Measurements from ENCODE around the gene THSD7A. TPM values are rescaled to one million over a fixed set of nuclear protein-coding genes. Genes with fewer than 3 reads are reported as not detected.

Gene THSD7A
- total RNA-seq, 2 experiments from 2014 or later, result not detected

DNA sequence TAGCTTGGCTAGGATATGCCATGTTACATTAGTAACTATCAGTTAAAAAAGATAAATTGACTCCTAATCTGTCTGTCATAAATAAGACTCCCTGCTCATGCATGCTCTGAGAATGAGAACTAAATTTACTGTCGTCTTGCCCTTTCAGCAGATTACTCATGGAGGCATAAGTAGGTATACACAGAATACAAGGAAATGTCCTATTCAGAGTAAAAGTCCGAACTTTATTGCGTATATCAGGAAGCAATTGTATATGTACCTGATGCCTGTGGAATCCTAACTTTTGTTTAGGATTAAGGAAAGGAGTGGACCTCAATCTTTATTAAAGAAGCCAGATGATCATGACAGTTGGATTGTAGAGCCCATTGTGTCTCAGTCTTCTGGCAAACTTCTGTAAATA, 118.6 kb downstream of the THSD7A start:
- H3K27ac Mint-ChIP-seq, result no peak overlapping the region
- H3K36me3 Mint-ChIP-seq, result no peaks in the 10 kb centered on the region
- no peak overlapping the region for H3K4me3 Mint-ChIP-seq
- no peaks in the 10 kb centered on the region for H3K27me3 Mint-ChIP-seq
- no peak for DNase-seq
- no peaks in the 10 kb centered on the region for H3K4me1 Mint-ChIP-seq
- no peaks in the 10 kb centered on the region for H3K9me3 Mint-ChIP-seq

DNA sequence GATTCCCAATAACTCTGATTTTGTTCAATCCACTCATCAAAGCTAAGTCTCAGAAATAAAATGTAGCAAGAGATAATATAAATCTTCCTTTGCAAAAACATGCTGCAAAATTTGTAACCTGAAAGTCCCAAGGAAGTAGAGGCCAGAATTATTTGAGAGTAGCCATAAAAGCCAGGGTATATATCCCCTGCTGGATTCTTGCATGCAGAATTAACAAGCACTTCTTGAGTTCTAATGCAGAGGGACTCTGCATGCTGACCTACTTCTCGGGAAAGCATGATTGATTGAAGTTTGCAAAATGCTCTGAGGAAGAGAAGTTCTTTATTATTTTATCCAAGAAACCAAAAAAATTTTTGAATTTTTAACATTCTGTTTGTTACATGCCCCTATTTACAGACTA, 121.6 kb downstream of the THSD7A start:
- no peaks in the 10 kb centered on the region for H3K36me3 Mint-ChIP-seq

DNA sequence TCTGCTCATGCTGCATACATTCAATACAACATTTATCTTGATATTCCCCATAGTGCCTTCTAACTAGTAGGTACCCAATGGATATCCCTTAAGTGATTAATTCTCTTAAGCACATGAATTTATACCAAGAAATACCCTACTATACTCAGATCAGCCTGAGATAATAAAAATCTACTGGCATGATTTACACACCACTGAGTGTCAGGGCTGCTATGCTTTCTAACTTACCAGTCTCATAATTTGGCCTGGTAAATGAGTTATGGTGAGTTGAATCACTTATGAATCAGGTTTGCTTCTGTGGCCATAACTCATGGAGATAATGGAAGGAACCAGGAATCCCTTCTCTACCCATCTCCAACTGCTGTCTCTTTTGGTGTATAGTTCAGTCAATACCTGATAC, 122.8 kb downstream of the THSD7A start:
- DNase-seq, result no peak
- Mint-ChIP-seq H3K9me3 (no peaks in the 10 kb centered on the region), H3K4me1 (no peaks in the 10 kb centered on the region), H3K4me3 (no peak overlapping the region), H3K36me3 (no peaks in the 10 kb centered on the region), H3K27me3 (no peaks in the 10 kb centered on the region), H3K27ac (no peak overlapping the region)

More for the DNA sequence above, 121.6 kb downstream of the THSD7A start:
- Mint-ChIP-seq H3K27ac (no peak overlapping the region), H3K27me3 (no peaks in the 10 kb centered on the region), H3K4me1 (no peaks in the 10 kb centered on the region), H3K9me3 (no peaks in the 10 kb centered on the region), H3K4me3 (no peak overlapping the region)
- DNase-seq, result no peak

DNA sequence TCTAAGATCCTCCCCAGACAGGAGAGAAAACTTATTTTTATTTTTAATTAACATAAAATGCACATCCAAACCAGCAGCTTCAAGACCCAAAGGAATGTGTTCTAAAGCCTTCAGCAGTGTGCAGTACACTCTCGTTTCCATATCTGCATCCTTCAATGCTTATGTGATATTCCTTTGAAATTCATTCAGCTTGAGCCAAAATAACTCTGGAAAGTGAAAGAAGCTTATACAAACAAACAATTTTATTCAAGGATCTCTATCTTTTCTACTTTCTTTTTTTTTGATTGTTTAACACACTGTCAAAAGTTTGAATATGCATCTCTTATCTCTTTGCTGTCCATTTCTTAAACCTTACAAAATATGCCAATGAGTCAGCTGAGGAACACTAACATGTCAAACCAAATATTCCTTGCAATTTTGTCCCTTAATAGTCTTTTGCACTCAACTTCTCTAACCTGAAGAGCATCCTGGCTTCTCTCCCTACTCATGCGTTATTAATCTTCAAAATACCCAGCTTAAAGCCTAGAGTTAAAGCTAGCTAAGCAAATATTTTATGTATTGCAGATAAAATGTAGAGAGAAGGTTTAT, 124.3 kb downstream of the THSD7A start:
- Mint-ChIP-seq H3K27ac (no peak overlapping the region), H3K27me3 (no peaks in the 10 kb centered on the region)

DNA sequence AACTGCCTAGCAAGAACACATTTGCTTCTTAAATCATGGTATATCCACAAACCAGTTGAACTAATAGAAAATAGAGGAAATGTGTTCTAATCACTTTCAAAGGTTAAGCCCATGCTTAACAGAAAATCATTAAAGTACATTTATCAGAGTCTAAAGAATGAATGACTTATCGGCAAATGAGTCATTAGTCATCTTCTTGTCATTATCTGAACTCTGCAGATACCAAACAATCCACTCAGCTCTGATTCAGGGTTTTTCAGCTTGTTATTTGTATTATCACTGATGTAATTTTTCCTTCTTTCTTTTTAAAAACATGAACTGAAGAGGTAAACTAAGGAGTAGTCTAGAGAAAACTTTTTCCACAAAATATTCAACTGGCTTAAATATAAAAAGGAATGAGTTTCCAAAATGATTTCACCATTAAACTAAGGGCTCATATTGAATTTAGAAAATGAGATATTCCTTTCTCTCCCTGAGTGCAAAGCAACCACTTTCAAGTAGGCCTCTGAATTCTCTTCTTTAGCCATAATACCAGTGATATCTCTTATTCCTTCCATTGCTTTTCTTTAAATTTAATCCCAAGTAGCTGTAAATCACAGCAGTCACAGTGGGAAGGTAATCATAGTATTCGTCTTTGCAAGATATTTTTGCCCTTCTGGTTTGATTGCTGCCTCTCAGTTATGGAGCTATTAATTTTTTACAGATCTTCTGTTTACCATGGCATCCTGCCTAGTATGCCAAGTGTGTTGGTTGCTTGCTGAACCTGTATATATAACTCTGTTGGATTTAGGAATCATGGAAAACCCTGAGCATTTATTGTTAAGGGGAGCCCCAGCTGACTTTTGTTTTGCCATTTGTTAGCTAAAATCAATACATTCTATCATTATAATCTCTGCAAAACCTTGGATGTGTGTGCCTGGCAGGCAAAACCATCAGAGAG, 125.1 kb downstream of the THSD7A start:
- Mint-ChIP-seq H3K4me1 (no peaks in the 10 kb centered on the region), H3K36me3 (no peaks in the 10 kb centered on the region), H3K27me3 (no peaks in the 10 kb centered on the region), H3K9me3 (no peaks in the 10 kb centered on the region), H3K27ac (no peak overlapping the region), H3K4me3 (no peak overlapping the region)
- no peak for DNase-seq

More for the DNA sequence above, 124.3 kb downstream of the THSD7A start:
- no peak overlapping the region for H3K4me3 Mint-ChIP-seq
- no peaks in the 10 kb centered on the region for H3K4me1 Mint-ChIP-seq
- DNase-seq, result no peak
- H3K36me3 Mint-ChIP-seq, result no peaks in the 10 kb centered on the region
- H3K9me3 Mint-ChIP-seq, result no peaks in the 10 kb centered on the region

DNA sequence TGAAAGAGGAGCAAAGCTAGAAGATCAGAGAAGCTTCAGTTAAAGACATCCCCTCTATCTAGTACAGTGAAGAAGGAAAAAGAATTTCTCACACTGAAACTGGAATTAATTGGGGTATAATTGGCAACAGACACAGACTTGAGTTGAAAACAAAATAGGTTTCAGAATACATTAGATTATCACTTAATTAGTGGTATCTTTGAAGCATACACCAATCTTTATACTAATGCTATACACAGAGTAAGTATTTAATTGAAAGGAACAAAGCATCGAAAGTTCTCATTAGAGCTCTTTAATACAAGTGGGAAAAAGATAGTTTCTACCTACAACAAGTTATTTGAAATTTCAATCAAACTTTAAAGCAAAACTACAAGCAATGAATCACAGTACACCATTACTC, 128.2 kb downstream of the THSD7A start:
- DNase-seq, result no peak
- H3K4me1 Mint-ChIP-seq, result no peaks in the 10 kb centered on the region

DNA sequence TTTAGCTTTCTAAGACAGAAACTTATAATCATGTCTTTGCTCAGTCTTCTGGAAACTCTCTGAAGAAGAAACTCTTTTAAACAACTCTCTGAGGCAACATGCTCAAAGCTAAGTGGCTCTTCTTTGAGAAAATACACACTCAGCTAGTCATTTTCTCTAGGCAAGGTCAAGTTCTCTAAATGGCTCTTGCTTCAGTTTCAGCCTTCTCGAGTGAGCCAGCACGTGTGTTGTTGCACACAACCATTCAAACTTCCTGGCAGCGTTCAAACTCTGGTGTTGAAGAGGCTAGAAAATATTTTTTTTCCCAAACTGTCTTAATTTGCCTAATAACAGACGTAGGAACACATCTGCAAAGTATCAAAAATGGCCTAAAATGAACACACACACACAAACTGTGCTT, 129.1 kb downstream of the THSD7A start:
- no peaks in the 10 kb centered on the region for H3K9me3 Mint-ChIP-seq
- no peak overlapping the region for H3K27ac Mint-ChIP-seq
- no peaks in the 10 kb centered on the region for H3K36me3 Mint-ChIP-seq
- no peaks in the 10 kb centered on the region for H3K27me3 Mint-ChIP-seq
- no peak overlapping the region for H3K4me3 Mint-ChIP-seq
- no peaks in the 10 kb centered on the region for H3K4me1 Mint-ChIP-seq
- DNase-seq, result no peak

More for the DNA sequence above, 128.2 kb downstream of the THSD7A start:
- no peaks in the 10 kb centered on the region for H3K36me3 Mint-ChIP-seq
- no peak overlapping the region for H3K27ac Mint-ChIP-seq
- H3K27me3 Mint-ChIP-seq, result no peaks in the 10 kb centered on the region
- no peaks in the 10 kb centered on the region for H3K9me3 Mint-ChIP-seq
- H3K4me3 Mint-ChIP-seq, result no peak overlapping the region

DNA sequence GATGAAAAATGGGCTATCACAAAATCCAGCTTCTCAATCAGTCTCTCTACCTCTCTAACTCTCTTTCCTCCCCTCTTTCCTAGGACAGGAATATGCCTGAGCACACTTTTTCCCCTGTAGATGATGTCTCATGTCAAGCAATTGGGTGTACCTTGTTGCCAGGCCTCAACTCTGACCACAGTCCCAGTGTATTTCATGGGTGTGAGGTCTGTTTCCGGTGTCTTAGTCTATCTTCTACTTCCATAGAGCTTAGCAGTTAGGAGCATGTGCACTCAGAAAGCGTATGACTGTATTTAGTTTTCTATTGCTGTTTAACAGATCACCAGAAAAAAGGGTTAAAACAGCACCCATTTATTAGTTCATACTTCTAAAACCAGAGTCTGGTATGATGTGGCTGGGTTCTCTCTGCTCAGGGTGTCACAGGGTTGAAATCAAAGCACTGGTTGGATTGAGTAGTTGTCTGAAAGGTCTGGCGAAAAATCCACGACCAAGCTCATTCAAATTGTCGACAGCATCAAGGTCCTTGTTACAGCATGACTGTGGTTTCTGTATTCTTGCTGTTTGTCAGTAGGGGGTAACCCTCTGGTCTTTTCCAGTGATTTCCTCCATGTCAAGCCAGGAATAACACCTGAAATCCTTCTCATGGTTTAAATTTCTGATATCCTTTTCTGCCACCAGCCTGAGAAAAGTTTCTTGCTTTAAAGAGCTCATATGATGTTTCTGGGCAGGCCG, 130.0 kb downstream of the THSD7A start:
- DNase-seq, result no peak
- no peaks in the 10 kb centered on the region for H3K27me3 Mint-ChIP-seq
- no peaks in the 10 kb centered on the region for H3K9me3 Mint-ChIP-seq
- no peak overlapping the region for H3K27ac Mint-ChIP-seq
- no peaks in the 10 kb centered on the region for H3K4me1 Mint-ChIP-seq
- H3K4me3 Mint-ChIP-seq, result no peak overlapping the region
- H3K36me3 Mint-ChIP-seq, result no peaks in the 10 kb centered on the region

DNA sequence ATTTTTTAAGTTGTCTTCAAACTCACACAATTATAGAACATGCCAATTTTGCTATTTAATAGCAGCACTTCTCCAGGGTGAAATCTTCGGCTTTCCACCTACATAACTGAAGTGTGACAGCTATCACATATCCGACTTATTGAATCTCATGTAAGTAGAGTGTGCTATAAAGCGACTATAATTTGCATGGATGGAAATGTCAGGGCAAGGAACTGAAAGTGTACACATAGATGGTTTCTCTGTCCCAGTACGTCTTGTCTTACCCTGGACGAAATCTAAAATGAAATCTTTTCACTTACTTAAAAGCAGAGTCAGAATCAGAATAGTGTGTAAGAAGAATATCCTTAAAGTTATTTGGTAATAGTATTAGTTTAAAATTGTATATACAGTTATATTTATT, 132.3 kb downstream of the THSD7A start:
- H3K27me3 Mint-ChIP-seq, result no peaks in the 10 kb centered on the region
- no peak for DNase-seq

DNA sequence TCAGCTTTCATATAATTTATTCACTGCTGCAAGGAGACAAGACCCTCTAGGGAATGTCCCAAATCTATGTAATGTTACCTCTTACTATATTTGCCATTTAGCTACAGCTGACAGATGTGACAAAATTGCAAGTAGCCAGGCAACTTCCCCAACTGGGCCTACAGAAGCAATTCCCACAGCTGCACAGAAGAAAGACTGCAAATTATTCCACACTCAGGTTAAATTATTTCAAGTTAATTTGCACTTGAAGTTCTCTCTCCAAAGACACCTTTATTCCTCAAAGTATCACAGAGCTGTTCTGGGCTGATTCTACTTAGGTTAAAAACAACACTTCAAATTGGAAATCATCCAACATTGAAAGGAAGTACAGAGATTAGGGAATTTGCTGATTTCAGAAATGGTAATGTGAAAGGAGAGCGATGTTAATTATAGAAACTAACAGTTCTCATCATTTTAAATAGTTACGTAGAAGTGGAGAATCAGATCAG, 133.6 kb downstream of the THSD7A start:
- Mint-ChIP-seq H3K9me3 (no peaks in the 10 kb centered on the region), H3K36me3 (no peaks in the 10 kb centered on the region), H3K4me1 (no peaks in the 10 kb centered on the region), H3K27ac (no peak overlapping the region), H3K27me3 (no peaks in the 10 kb centered on the region), H3K4me3 (no peak overlapping the region)
- no peak for DNase-seq

More for the DNA sequence above, 132.3 kb downstream of the THSD7A start:
- Mint-ChIP-seq H3K4me1 (no peaks in the 10 kb centered on the region), H3K4me3 (no peak overlapping the region), H3K27ac (no peak overlapping the region), H3K9me3 (no peaks in the 10 kb centered on the region), H3K36me3 (no peaks in the 10 kb centered on the region)

DNA sequence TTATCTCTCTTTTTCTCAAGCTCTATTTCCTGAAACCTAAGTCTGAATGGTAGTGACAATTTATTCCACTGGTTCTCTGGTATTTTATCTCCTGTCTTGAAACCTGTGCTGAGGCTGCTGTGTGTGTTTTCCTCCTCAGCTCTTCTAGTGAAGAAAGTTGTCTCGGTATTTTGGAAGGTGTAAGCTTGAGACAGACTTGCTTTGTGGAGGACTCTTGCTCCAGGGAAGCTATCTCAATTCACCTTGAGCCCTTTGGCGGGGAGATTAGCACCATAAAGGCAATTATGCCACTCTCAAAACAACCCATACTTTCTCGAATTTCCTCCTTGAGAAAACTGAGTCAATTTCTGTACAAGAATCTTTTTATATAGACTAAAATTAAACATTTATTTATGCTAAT, 141.6 kb downstream of the THSD7A start:
- H3K27ac Mint-ChIP-seq, result no peak overlapping the region
- no peaks in the 10 kb centered on the region for H3K36me3 Mint-ChIP-seq
- H3K27me3 Mint-ChIP-seq, result no peaks in the 10 kb centered on the region
- no peak overlapping the region for H3K4me3 Mint-ChIP-seq
- DNase-seq, result no peak
- peaks cover 2% of the 10 kb centered on the region for H3K9me3 Mint-ChIP-seq
- H3K4me1 Mint-ChIP-seq, result no peaks in the 10 kb centered on the region

DNA sequence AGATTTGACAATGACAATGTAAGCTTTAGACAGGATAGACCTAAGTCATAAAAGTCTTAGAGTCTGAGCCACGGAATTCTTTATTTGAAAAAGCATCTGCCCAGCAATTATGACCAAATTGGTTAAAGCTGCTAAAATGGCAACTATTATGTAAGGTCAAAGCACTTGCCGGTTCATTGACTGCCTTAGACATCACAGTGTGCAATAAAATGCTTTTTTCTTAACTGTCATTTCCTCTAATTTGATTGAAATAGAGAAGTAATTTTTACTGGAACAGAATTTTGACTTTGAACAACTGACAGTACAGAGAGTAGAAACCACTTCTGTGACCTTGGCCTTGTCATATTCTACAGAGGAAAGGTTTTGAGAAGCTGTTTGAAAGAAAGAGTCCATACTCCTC, 142.9 kb downstream of the THSD7A start:
- no peaks in the 10 kb centered on the region for H3K27me3 Mint-ChIP-seq
- H3K36me3 Mint-ChIP-seq, result no peaks in the 10 kb centered on the region
- H3K9me3 Mint-ChIP-seq, result peaks cover 3% of the 10 kb centered on the region
- no peak overlapping the region for H3K27ac Mint-ChIP-seq
- H3K4me1 Mint-ChIP-seq, result no peaks in the 10 kb centered on the region
- H3K4me3 Mint-ChIP-seq, result no peak overlapping the region
- DNase-seq, result no peak

DNA sequence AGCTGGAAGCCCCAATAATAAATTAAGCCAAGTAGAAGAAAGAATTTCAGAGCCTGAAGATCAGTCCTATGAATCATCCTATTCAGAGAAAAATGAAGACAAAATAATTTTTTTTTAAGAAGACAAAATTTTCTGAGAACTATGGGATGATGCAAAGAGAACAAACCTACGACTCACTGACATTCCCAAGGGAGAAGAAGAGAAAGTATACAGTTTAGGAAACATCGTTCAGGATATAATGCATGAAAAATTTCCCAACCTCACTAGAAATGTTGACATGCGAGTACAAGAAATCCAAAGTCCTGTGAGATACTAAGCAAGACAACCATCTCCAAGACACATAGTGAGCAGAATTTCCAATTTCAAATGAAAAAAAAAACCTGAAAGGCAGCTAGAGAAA, 150.5 kb downstream of the THSD7A start:
- no peak overlapping the region for H3K27ac Mint-ChIP-seq
- no peaks in the 10 kb centered on the region for H3K36me3 Mint-ChIP-seq
- H3K4me3 Mint-ChIP-seq, result no peak overlapping the region
- no peaks in the 10 kb centered on the region for H3K4me1 Mint-ChIP-seq
- no peak for DNase-seq
- H3K27me3 Mint-ChIP-seq, result no peaks in the 10 kb centered on the region
- peaks cover 28% of the 10 kb centered on the region for H3K9me3 Mint-ChIP-seq

DNA sequence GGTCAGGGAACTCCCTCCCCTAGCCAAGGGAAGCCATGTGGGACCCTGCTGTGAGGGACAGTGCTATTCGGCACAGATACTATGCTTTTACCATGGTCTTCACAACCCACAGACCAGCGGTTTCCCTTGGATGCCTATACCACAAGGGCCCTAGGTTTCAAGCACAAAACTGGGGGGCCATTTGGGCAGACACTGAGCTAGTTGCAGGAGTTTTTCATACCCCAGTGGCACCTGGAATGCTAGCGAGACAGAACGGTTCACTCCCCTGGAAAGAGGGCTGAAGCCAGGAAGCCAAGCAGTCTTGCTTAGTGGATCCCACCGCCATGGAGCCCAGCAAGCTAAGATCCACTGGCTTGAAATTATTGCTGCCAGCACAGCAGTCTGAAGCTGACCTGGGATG, 156.8 kb downstream of the THSD7A start:
- Mint-ChIP-seq H3K27ac (no peak overlapping the region), H3K36me3 (no peaks in the 10 kb centered on the region), H3K9me3 (peaks cover 14% of the 10 kb centered on the region), H3K4me3 (no peak overlapping the region), H3K4me1 (no peaks in the 10 kb centered on the region), H3K27me3 (no peaks in the 10 kb centered on the region)
- DNase-seq, result no peak

DNA sequence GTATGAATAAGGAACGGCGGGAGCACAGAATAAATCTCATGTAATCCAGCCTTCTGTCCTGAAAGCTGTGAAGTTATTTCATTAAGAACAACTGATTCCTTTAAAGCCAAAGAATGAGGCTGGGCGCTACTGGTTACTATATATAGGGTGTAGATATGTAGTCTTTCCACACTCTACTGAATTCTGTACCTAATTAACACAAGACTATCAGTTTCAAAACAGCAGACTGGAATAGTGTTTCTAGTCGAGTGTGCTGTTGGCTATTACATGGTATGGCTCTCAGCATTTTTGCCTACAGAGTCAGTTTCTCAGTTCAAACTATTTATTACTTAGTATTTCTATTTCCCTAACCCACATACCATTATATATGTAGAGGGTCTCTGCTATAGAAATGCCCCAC, 163.3 kb downstream of the THSD7A start:
- no peaks in the 10 kb centered on the region for H3K4me1 Mint-ChIP-seq
- H3K27me3 Mint-ChIP-seq, result no peaks in the 10 kb centered on the region
- H3K36me3 Mint-ChIP-seq, result no peaks in the 10 kb centered on the region
- no peak overlapping the region for H3K4me3 Mint-ChIP-seq
- H3K27ac Mint-ChIP-seq, result no peak overlapping the region
- H3K9me3 Mint-ChIP-seq, result no peaks in the 10 kb centered on the region
- no peak for DNase-seq

All from activated naive CD8-positive, alpha-beta T cell treated with anti-CD3 and anti-CD28 coated beads for 36 hours (primary cell).